Retinal pigment epithelial cell (primary cell): ENCODE data around the gene MCTP2.
"Not testable (repeated sequence)": the region's sequence is repeated elsewhere in the genome, so short reads cannot be mapped to it uniquely, and the experiment has no call there.

Experiments used
- DNase-seq: peaks from one replicate; pipeline ENCODE4 v3.0.0-alpha.2; 2010; ENCODE audit warnings: low read depth
- H3K4me3 ChIP-seq: 2 replicates; pipeline ENCODE4 v1.5.1; 2011; ENCODE audit warnings: mild to moderate bottlenecking, low read length, control low read depth, moderate library complexity
- CTCF ChIP-seq: conservative IDR thresholded peaks from 2 replicates; pipeline ENCODE4 v1.5.1; 2011; ENCODE audit warnings: low read depth, low read length, control low read depth, inconsistent platforms

Gene MCTP2

DNA sequence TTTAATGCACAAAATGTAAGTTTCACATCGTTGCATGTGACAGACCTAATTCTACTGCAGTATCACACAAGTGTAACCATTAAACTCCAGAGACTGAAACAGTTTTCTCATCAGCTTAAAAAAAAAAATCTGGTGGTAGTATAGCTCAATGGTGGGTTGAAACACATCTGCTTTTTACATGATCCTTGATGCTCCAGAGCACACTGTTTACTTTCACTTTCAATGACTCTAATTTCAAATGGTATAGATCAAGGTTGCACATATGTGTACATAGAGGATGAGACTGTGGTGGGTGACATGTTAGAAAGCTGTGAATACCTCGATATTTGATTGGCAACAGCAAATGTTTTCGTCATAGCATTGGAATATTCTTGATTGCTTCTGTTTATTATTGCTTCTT is 22.4 kb downstream of the MCTP2 start:
- no peak for TF ChIP-seq CTCF
- no peak for DNase-seq
- H3K4me3 ChIP-seq = no peak overlapping the region

GRCh38 chr15:94255540-94255939 is 24.2 kb downstream of the MCTP2 start:
- TF ChIP-seq CTCF = no peak
- DNase-seq = no peak
- no peak overlapping the region for H3K4me3 ChIP-seq

- no peak for DNase-seq
- no peak overlapping the region for H3K4me3 ChIP-seq
- no peak for TF ChIP-seq CTCF
These were observed 25.1 kb downstream of the MCTP2 start for GRCh38 chr15:94256511-94256910.

DNA sequence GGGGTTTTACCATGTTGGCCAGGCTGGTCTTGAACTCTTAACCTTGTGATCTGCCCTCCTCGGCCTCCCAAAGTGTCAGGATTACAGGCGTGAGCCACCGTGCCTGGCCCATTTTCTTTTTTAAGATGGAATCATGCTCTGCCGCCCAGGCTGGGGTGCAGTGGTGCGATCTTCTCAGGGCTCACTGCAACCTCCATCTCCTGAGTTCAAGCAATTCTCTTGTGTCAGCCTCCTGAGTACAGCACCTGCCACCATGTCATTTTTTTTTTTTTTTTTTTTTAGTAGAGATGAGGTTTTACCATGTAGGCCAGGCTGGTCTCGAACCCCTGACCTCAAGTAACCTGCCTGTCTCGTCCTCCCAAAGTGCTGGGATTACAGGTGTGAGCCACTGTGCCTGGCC is 26.4 kb downstream of the MCTP2 start:
- not testable (repeated sequence) for DNase-seq, H3K4me3 ChIP-seq

- H3K4me3 ChIP-seq = no peak overlapping the region
- no peak for DNase-seq
- TF ChIP-seq CTCF = no peak
These were observed 26.9 kb downstream of the MCTP2 start for GRCh38 chr15:94258246-94258645.

DNA sequence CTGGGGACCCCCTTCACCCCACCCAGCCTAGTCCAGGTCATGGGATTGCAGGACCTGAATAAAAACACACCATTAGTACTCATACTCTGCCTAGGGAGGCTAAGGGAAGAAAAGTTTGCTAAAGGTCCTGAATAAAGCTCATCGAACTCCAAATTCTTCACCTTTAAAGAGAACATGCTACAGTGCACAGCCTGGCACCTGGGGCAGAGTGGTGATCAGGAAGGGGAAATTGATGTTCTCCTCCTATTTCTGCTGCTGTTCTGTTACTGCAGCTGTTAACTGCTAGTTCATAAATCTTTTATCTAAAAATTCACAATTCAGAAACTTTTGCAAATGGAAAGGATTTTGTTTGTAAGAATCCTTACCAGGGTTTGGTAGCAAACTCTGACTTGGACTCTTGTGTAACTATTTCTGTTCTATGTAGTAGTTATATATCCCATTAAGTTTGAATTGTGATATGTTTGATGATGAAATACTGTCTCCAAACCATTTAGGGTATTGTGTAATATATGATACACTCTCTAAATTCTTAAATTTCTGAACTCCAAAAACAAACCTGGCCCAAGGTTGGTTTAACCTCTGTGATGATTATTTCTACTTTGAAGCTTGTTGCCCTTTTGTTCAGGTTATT is 27.9 kb downstream of the MCTP2 start:
- no peak for DNase-seq
- TF ChIP-seq CTCF = no peak
- H3K4me3 ChIP-seq = no peak overlapping the region

DNA sequence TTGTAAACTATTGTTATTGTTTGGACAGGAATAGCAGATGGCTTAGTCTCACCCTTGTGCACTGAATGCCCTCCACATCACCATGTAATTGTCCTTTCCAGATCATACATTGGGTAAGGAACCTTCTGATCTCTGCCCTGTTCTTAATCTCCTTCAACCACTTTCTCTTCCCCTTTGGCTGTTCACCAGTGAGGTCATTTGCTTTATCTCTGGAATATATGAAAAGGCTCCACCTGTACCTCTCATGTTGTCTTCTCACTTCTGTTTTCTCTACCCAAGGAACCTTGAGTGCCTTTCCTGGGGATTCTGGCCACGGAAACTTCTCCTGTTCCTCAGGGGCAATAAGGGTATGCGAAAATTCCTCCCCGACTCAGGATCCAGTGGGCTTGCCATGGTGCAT is 28.5 kb downstream of the MCTP2 start:
- no peak overlapping the region for H3K4me3 ChIP-seq
- TF ChIP-seq CTCF = no peak
- no peak for DNase-seq

- no peak overlapping the region for H3K4me3 ChIP-seq
- DNase-seq = no peak
- TF ChIP-seq CTCF = no peak
These were observed 30.8 kb downstream of the MCTP2 start for GRCh38 chr15:94262201-94262600.
